ENCODE data around the gene ATXN7L2. TPM values are rescaled to one million over a fixed set of nuclear protein-coding genes. Genes with fewer than 3 reads are reported as not detected.
"Not testable (repeated sequence)": the region's sequence is repeated elsewhere in the genome, so short reads cannot be mapped to it uniquely, and the experiment has no call there.

ATXN7L2 gene
- total RNA-seq, 2 donors from 2014 or later = 3.1 to 7.7 TPM

DNA sequence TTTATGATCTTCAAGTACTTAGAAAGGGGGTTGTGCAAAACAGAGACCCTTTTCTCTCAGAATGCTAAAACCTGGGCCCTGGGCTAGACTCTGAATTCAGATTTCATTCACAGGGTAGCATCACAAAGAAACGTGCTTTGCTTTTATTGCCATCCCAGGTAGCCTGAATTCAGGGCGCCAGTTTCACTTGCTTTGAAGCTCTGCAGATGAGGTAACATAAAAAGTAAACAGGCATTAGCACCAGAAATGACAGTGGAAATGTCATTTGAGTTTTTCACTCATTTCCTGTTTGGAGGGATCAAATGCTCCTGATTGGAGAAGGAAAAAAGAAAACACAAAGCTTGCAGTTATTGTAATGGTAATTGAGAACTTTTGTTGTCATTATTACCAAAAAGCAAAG, 14.8 kb upstream of the ATXN7L2 start:
- TF ChIP-seq, protein P1, sequence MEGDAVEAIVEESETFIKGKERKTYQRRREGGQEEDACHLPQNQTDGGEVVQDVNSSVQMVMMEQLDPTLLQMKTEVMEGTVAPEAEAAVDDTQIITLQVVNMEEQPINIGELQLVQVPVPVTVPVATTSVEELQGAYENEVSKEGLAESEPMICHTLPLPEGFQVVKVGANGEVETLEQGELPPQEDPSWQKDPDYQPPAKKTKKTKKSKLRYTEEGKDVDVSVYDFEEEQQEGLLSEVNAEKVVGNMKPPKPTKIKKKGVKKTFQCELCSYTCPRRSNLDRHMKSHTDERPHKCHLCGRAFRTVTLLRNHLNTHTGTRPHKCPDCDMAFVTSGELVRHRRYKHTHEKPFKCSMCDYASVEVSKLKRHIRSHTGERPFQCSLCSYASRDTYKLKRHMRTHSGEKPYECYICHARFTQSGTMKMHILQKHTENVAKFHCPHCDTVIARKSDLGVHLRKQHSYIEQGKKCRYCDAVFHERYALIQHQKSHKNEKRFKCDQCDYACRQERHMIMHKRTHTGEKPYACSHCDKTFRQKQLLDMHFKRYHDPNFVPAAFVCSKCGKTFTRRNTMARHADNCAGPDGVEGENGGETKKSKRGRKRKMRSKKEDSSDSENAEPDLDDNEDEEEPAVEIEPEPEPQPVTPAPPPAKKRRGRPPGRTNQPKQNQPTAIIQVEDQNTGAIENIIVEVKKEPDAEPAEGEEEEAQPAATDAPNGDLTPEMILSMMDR (IDR thresholded peaks at IDR 0.05) = no peak
- Histone ChIP-seq H3K4me1 (ENCODE audit: control insufficient read depth in 1 of 2, low read depth in 2 of 2) (peaks cover 0 to 11% of the 10 kb centered on the region in 2 donors), H3K9me3 (no peaks in the 10 kb centered on the region), H3K36me3 (no peaks in the 10 kb centered on the region), H3K27ac (no peak overlapping the region), H3K4me3 (no peak overlapping the region), H3K27me3 (replicated peaks; ENCODE audit: insufficient read depth) (no peaks in the 10 kb centered on the region)
- DNase-seq (ENCODE audit: low spot score) (no peak), ATAC-seq (ENCODE audit: insufficient number of reproducible peaks, low FRiP score, low read depth) (no peak)

DNA sequence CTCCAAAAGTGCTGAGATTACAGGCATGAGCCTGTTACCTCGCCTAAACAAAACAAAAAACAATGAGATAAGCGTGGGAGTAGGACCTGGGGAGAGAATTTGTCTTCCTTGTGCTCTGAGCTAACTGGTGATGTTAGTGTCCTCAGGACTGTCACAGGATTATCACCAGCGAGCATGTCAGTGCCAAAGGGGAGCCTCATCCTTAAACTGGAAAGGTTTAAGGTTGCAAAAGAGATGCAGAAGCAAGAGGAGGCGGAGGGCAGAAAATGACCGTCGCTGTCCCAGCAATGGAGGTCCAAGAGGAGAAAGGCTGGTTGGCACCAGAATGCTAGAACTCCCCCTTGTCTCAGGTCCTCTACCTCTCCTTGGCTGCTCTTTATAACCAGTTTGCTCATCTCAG, 13.5 kb upstream of the ATXN7L2 start:
- Histone ChIP-seq H3K27ac (no peak overlapping the region), H3K36me3 (no peaks in the 10 kb centered on the region), H3K9me3 (no peaks in the 10 kb centered on the region), H3K4me3 (no peak overlapping the region), H3K27me3 (replicated peaks; ENCODE audit: insufficient read depth) (no peaks in the 10 kb centered on the region), H3K4me1 (ENCODE audit: control insufficient read depth in 1 of 2, low read depth in 2 of 2) (peaks cover 0 to 11% of the 10 kb centered on the region in 2 donors)
- no peak for ATAC-seq (ENCODE audit: insufficient number of reproducible peaks, low FRiP score, low read depth)
- TF ChIP-seq, protein P1 (IDR thresholded peaks at IDR 0.05) = no peak
- DNase-seq (ENCODE audit: low spot score) = no peak

DNA sequence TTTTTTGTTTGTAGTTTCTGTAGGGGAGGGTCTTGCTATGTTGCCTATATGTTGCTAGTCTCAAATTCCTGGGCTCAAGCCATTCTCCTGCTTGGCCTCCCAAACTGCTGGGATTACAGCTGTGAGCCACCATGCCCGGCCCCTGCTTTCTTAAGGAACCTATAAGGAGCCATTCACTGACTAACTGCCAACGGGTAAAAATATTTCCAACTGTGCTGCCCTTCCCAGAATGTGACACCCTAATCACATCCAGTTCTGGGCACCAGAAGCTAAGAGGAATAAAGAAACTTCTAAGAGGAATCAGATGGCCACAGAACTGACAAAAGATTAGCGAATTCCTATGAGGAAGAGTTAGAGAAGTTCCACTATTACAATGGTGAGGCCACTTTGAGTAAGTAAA, 10.9 kb upstream of the ATXN7L2 start:
- no peak for ATAC-seq (ENCODE audit: insufficient number of reproducible peaks, low FRiP score, low read depth)
- H3K27me3 ChIP-seq (replicated peaks; ENCODE audit: insufficient read depth) = no peaks in the 10 kb centered on the region
- H3K4me3 ChIP-seq = no peak overlapping the region
- no peak for DNase-seq (ENCODE audit: low spot score)
- H3K27ac ChIP-seq = no peak overlapping the region
- H3K36me3 ChIP-seq = peaks cover 3% of the 10 kb centered on the region
- TF ChIP-seq, protein P1 (IDR thresholded peaks at IDR 0.05) = no peak
- H3K9me3 ChIP-seq = no peaks in the 10 kb centered on the region
- peaks cover 0 to 5% of the 10 kb centered on the region in 2 donors for H3K4me1 ChIP-seq (ENCODE audit: control insufficient read depth in 1 of 2, low read depth in 2 of 2)

DNA sequence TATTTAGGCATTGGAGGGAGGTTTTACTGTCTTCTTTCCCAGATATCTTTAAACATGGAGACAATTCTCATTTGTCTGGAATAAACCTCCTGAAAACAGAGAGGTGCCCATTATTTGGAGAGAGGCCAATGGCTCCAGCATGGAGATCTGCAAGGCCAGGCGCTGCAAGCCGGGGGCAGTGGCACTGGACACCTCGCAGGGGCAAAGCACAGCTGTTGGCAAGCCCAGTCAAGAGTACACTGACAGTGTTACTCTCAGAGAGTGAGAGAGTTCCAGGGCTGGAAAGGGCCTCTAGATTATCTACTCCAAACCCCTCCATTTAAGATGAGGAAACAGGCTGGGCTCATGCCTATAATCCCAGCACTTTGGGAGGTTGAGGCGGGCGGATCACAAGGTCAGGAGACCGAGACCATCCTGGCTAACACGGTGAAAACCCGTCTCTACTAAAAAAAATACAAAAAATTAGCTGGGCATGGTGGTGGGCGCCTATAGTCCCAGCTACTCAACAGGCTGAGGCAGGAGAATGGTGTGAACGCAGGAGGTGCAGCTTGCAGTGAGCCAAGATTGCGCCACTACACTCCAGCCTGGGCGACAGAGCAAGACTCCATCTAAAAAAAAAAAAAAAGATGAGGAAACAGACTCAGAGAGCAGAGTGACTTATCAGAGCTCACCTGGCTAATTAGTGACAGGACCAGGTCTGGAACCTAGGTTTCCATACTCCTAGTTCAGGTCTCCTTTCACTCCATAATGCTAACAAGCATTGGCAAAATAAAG, 10.2 kb upstream of the ATXN7L2 start:
- not testable (repeated sequence) for ATAC-seq (ENCODE audit: insufficient number of reproducible peaks, low FRiP score, low read depth); H3K36me3 ChIP-seq; H3K4me3 ChIP-seq; H3K9me3 ChIP-seq; H3K27ac ChIP-seq; H3K27me3 ChIP-seq (replicated peaks; ENCODE audit: insufficient read depth); H3K4me1 ChIP-seq (ENCODE audit: control insufficient read depth in 1 of 2, low read depth in 2 of 2); DNase-seq (ENCODE audit: low spot score)

DNA sequence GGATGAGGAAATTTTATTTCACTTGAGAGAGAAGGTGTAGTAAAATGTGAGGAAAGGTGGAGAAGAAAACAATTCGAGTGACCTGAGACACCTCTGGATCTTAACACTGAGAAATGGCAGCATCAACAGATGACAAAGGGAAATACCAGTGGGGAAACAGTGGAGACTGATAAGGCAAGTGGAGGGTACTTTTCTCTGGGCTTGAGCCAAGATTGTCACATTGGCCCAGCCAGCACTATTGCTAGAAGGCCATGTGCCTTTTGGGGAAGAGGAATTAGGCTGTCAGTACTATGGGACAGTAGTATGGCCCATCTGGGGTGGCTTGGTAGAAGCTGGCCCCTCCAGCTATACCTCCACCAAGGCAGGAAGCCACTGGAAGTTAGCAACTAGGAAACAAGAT, 9.0 kb upstream of the ATXN7L2 start:
- no peaks in the 10 kb centered on the region for H3K4me1 ChIP-seq (ENCODE audit: control insufficient read depth in 1 of 2, low read depth in 2 of 2)
- ATAC-seq (ENCODE audit: insufficient number of reproducible peaks, low FRiP score, low read depth) (no peak), DNase-seq (ENCODE audit: low spot score) (no peak)
- TF ChIP-seq, protein P1 (IDR thresholded peaks at IDR 0.05) = no peak
- H3K27ac ChIP-seq = no peak overlapping the region
- no peaks in the 10 kb centered on the region for H3K27me3 ChIP-seq (replicated peaks; ENCODE audit: insufficient read depth)
- no peaks in the 10 kb centered on the region for H3K9me3 ChIP-seq
- peaks cover 3% of the 10 kb centered on the region for H3K36me3 ChIP-seq
- H3K4me3 ChIP-seq = no peak overlapping the region

DNA sequence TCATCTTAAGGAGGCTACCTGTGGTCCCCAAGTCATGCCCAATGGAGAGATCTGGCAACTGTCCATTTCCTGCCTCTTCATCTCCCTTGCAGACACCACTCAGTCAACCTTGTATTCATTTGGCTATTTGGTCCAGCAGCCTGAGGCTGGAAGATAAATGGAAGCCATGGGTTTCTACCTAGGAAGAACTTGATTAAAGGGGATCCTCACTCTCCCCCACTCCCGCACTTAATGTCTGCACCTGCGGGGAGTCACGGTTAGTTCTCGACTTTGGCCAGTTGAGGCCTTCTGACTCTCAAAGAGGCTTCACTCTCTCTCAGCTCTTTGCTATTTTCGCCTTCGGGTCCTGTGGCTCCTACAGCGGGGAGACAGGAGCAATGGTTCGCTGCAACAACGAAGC, 8.4 kb upstream of the ATXN7L2 start:
- DNase-seq (ENCODE audit: low spot score) (no peak), ATAC-seq (ENCODE audit: insufficient number of reproducible peaks, low FRiP score, low read depth) (no peak)
- Histone ChIP-seq H3K36me3 (peaks cover 3% of the 10 kb centered on the region), H3K4me3 (no peak overlapping the region), H3K4me1 (ENCODE audit: control insufficient read depth in 1 of 2, low read depth in 2 of 2) (no peaks in the 10 kb centered on the region), H3K9me3 (no peaks in the 10 kb centered on the region), H3K27ac (no peak overlapping the region), H3K27me3 (replicated peaks; ENCODE audit: insufficient read depth) (no peaks in the 10 kb centered on the region)
- TF ChIP-seq, protein P1 (IDR thresholded peaks at IDR 0.05) = no peak

Measured in thoracic aorta (tissue), 2 donors.